Stimulated activated CD8-positive, alpha-beta memory T cell treated with anti-CD3 and anti-CD28 coated beads, Interleukin-12 subunit alpha, Interleukin-12 subunit beta, amount 100 ng/mL, for 4 hours (primary cell): ENCODE data around the gene RNU6-1.

Experiments
- DNase-seq: peaks from one replicate; pipeline ENCODE4 v3.0.0-alpha.2; 2020; ENCODE audit warnings: low read depth

The RNU6-1 gene

GRCh38 chr15:67857220-67857619, 17.4 kb upstream of the RNU6-1 start:
- DNase-seq = no peak

GRCh38 chr15:67855842-67856241, 16.0 kb upstream of the RNU6-1 start:
- no peak for DNase-seq

GRCh38 chr15:67854358-67854757, 14.5 kb upstream of the RNU6-1 start:
- DNase-seq = no peak

GRCh38 chr15:67853454-67853853, 13.6 kb upstream of the RNU6-1 start:
- no peak for DNase-seq

- no peak for DNase-seq
These were observed 12.6 kb upstream of the RNU6-1 start for GRCh38 chr15:67852418-67852817.

GRCh38 chr15:67850994-67851571, 11.2 kb upstream of the RNU6-1 start:
- no peak for DNase-seq

GRCh38 chr15:67850336-67850735, 10.5 kb upstream of the RNU6-1 start:
- DNase-seq = no peak

- no peak for DNase-seq
These were observed 9.7 kb upstream of the RNU6-1 start for GRCh38 chr15:67849538-67849937.

GRCh38 chr15:67845974-67846373, 6.1 kb upstream of the RNU6-1 start:
- no peak for DNase-seq

GRCh38 chr15:67843571-67844387, 3.9 kb upstream of the RNU6-1 start:
- DNase-seq = no peak

GRCh38 chr15:67843092-67843501, 3.3 kb upstream of the RNU6-1 start:
- DNase-seq = no peak

GRCh38 chr15:67841513-67841762, 1.6 kb upstream of the RNU6-1 start:
- DNase-seq = no peak

- no peak for DNase-seq
These were observed 1.1 kb upstream of the RNU6-1 start for GRCh38 chr15:67840749-67841512.

- no peak for DNase-seq
These were observed 331 bp downstream of the RNU6-1 start for GRCh38 chr15:67839499-67839928.

- no peak for DNase-seq
These were observed 984 bp downstream of the RNU6-1 start for GRCh38 chr15:67838789-67839332.

GRCh38 chr15:67836955-67837354, 2.9 kb downstream of the RNU6-1 start:
- no peak for DNase-seq

GRCh38 chr15:67836477-67836876, 3.4 kb downstream of the RNU6-1 start:
- DNase-seq = no peak

- DNase-seq = no peak
These were observed 3.8 kb downstream of the RNU6-1 start for GRCh38 chr15:67836134-67836455.

GRCh38 chr15:67835297-67836133, 4.3 kb downstream of the RNU6-1 start:
- DNase-seq = no peak

- DNase-seq = no peak
These were observed 5.1 kb downstream of the RNU6-1 start for GRCh38 chr15:67834581-67835296.

- DNase-seq = no peak
These were observed 5.9 kb downstream of the RNU6-1 start for GRCh38 chr15:67833710-67834511.
